Erythroblast (primary cell): Measurements from ENCODE around the gene RHBDL2.

Source experiments
- GATA1 ChIP-seq: IDR thresholded peaks from 2 replicates; pipeline ENCODE4 v1.6.1; 2011; ENCODE audit warnings: low read depth, mild to moderate bottlenecking, control low read depth, low read length, moderate library complexity
- POLR2A ChIP-seq: IDR thresholded peaks from 2 replicates; pipeline ENCODE4 v1.6.1; 2011; ENCODE audit warnings: mild to moderate bottlenecking, low read length

DNA sequence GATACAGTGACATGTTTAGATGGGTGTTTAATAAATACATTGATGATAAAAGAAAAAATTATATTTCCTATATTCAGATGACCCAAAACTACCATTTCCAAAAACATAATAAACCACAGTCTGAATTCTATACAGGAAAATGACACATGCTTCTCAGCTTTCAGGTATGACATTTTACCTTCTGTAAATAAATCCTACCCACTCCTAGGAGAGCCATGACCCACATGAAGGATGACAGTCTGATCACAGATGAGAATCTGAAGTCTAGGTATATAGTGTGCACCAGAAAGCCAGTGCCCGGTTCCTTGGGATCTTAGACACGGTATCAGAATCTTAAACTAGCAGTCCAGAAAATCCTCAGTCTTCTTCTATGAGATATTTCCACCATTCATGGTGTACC is 56.5 kb downstream of the RHBDL2 start:
- no peak for TF ChIP-seq POLR2A
- TF ChIP-seq GATA1, result no peak
